HepG2 (cell line): ENCODE measurements around the gene RDH14.

Experiments
- ARNT ChIP-seq: fragments of 450-650 bp; IDR thresholded peaks from 2 replicates; pipeline ENCODE4 v1.6.1; 2017
- DPF2 ChIP-seq: sonication (generic); formaldehyde crosslinking; IDR thresholded peaks from 2 replicates; pipeline ENCODE4 v1.4.0; 2020; ENCODE audit warnings: mild to moderate bottlenecking, low read depth, missing genetic modification reagents, borderline replicate concordance
- IRF2 ChIP-seq: IDR thresholded peaks from 2 replicates; pipeline ENCODE4 v1.6.1; 2018; ENCODE audit warnings: missing genetic modification reagents, missing compliant biosample characterization
- TF ChIP-seq, protein P1 (sequence below), 2 experiments: sonication (generic) in 1 of 2; formaldehyde crosslinking in 1 of 2; IDR thresholded peaks; 2 replicates each; pipeline versions ENCODE4 v1.5.1 to v1.6.1; 2011 to 2020; ENCODE audit warnings: borderline replicate concordance in 1 of 2, low read depth in 1 of 2, low read length in 1 of 2, mild to moderate bottlenecking in 1 of 2, missing genetic modification reagents in 1 of 2, moderate library complexity in 1 of 2

DNA sequence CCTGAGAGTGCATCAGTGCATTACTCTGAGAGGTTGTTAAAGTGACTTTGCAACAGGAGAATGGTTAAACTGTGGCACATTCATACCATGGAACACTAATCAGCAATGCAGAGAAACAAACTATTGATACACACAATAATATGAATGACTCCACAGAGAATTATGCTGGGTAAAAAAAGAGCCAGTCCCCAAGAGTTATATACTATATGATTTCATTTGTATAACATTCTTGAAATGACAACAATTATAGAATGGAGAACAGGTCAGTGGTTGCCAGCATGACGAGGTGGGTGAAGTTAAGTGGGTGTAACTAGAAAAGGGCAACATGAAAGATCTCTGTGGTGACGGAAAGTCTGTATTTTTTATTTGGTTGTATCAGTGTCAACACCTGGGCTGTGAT lies 31.9 kb upstream of the RDH14 start:
- TF ChIP-seq, protein P1, sequence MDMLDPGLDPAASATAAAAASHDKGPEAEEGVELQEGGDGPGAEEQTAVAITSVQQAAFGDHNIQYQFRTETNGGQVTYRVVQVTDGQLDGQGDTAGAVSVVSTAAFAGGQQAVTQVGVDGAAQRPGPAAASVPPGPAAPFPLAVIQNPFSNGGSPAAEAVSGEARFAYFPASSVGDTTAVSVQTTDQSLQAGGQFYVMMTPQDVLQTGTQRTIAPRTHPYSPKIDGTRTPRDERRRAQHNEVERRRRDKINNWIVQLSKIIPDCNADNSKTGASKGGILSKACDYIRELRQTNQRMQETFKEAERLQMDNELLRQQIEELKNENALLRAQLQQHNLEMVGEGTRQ (IDR thresholded peaks at IDR 0.05; ENCODE audit: low read depth, low read length) = no peak
- TF ChIP-seq, protein P1 (CRISPR knock-in tag; IDR thresholded peaks at IDR 0.05; ENCODE audit: borderline replicate concordance) = no peak
- TF ChIP-seq DPF2 (CRISPR knock-in tag) (no peak), ARNT (no peak), IRF2 (no peak)
